Esophagus (tissue), 2 donors: ENCODE results near the gene RIMBP2. TPM values are rescaled to one million over a fixed set of nuclear protein-coding genes. Genes with fewer than 3 reads are reported as not detected.
"Not testable (repeated sequence)": the region's sequence is repeated elsewhere in the genome, so short reads cannot be mapped to it uniquely, and the experiment has no call there.

ENCODE experiments used
- H3K27ac ChIP-seq, 2 donors: one replicate each; pipeline ENCODE4 v1.5.1; 2013; ENCODE audit warnings: low read depth in 2 of 2, mild to moderate bottlenecking in 2 of 2, inconsistent platforms in 1 of 2, low read length in 1 of 2, moderate library complexity in 1 of 2
- H3K27me3 ChIP-seq, 2 donors: one replicate each; pipeline ENCODE4 v1.6.1; 2013; ENCODE audit warnings: low read length in 2 of 2, control low read depth in 1 of 2, mild to moderate bottlenecking in 1 of 2; ENCODE audit not compliant: insufficient read depth in 2 of 2, control insufficient read depth in 1 of 2
- H3K36me3 ChIP-seq, 2 donors: one replicate each; pipeline ENCODE4 v1.6.1; 2013; ENCODE audit warnings: low read length in 1 of 2; ENCODE audit not compliant: control insufficient read depth in 2 of 2, insufficient read depth in 2 of 2
- H3K4me1 ChIP-seq, 2 donors: one replicate each; pipeline ENCODE4 v1.6.1; 2013; ENCODE audit warnings: low read length in 1 of 2; ENCODE audit not compliant: control insufficient read depth in 2 of 2, insufficient read depth in 2 of 2
- H3K4me3 ChIP-seq, 2 donors: one replicate each; pipeline ENCODE4 v1.5.1; 2013; ENCODE audit warnings: low read length in 2 of 2, mild to moderate bottlenecking in 2 of 2, low read depth in 1 of 2, moderate library complexity in 1 of 2
- H3K9me3 ChIP-seq, 2 donors: one replicate each; pipeline ENCODE4 v1.6.1; 2013; ENCODE audit warnings: mild to moderate bottlenecking in 2 of 2, low read depth in 1 of 2, low read length in 1 of 2, moderate library complexity in 1 of 2; ENCODE audit not compliant: control insufficient read depth in 2 of 2, insufficient read depth in 1 of 2
- whole genome bisulfite sequencing, 2 donors: extraction: QIAGEN DNeasy Blood & Tissue Kit; methylation state at CpG; one replicate each; pipeline ENCODE4 v1.1.7; 2013; 5-methylcytosine and 5-hydroxymethylcytosine counted together
- polyA plus RNA-seq, 2 donors: library from polyadenylated mRNA; stranded (reverse); fragments of 200-250 nt; gene quantifications; one replicate each; pipeline ENCODE4 v1.2.3, GENCODE V29; 2013
- donor health status: healthy with polysubstance abuse.
- donor health status: Bipolar disorder and iron deficiency.

RIMBP2 gene
- polyA plus RNA-seq, 2 donors = 0.20 to 0.69 TPM

- H3K4me3 ChIP-seq = no peak overlapping the region
- no peak overlapping the region for H3K27ac ChIP-seq
- H3K9me3 ChIP-seq = peaks cover 5% of the 10 kb centered on the region in 2 donors
- H3K36me3 ChIP-seq = peaks cover 0 to 2% of the 10 kb centered on the region in 2 donors
- H3K27me3 ChIP-seq = no peaks in the 10 kb centered on the region
- H3K4me1 ChIP-seq = no peaks in the 10 kb centered on the region
- WGBS, 2 donors = 51 to 67% methylated on average over 11 of the region's 11 CpGs
Observed at GRCh38 chr12:130588696-130589539, 127.2 kb downstream of the RIMBP2 start.

- Histone ChIP-seq H3K9me3 (peaks cover 5 to 9% of the 10 kb centered on the region in 2 donors), H3K4me1 (no peaks in the 10 kb centered on the region), H3K4me3 (no peak overlapping the region), H3K36me3 (peaks cover 0 to 2% of the 10 kb centered on the region in 2 donors), H3K27ac (no peak overlapping the region), H3K27me3 (no peaks in the 10 kb centered on the region)
- WGBS, 2 donors = 85 to 94% methylated on average over 4 of the region's 4 CpGs
Observed at GRCh38 chr12:130587966-130588365, 128.1 kb downstream of the RIMBP2 start.

GRCh38 chr12:130584475-130584874 is 131.6 kb downstream of the RIMBP2 start:
- not testable (repeated sequence) for H3K27ac ChIP-seq, H3K36me3 ChIP-seq, H3K4me3 ChIP-seq, H3K4me1 ChIP-seq, H3K27me3 ChIP-seq, H3K9me3 ChIP-seq

- Histone ChIP-seq H3K9me3 (peaks cover 5 to 8% of the 10 kb centered on the region in 2 donors), H3K4me1 (no peaks in the 10 kb centered on the region), H3K27ac (no peak overlapping the region), H3K36me3 (peaks cover 0 to 2% of the 10 kb centered on the region in 2 donors), H3K27me3 (no peaks in the 10 kb centered on the region), H3K4me3 (no peak overlapping the region)
- 78 to 89% methylated on average over 4 of the region's 4 CpGs for whole genome bisulfite sequencing, 2 donors
Observed at GRCh38 chr12:130583800-130584199, 132.3 kb downstream of the RIMBP2 start.

GRCh38 chr12:130583317-130583716 is 132.8 kb downstream of the RIMBP2 start:
- WGBS, 2 donors = 86 to 88% methylated on average over 5 of the region's 5 CpGs
- H3K9me3 ChIP-seq = peaks cover 5 to 8% of the 10 kb centered on the region in 2 donors
- no peak overlapping the region for H3K4me3 ChIP-seq
- no peak overlapping the region for H3K27ac ChIP-seq
- H3K27me3 ChIP-seq = no peaks in the 10 kb centered on the region
- H3K36me3 ChIP-seq = peaks cover 0 to 2% of the 10 kb centered on the region in 2 donors
- no peaks in the 10 kb centered on the region for H3K4me1 ChIP-seq

- WGBS, 2 donors = 90 to 94% methylated on average over 6 of the region's 6 CpGs
- no peak overlapping the region for H3K27ac ChIP-seq
- H3K4me1 ChIP-seq = no peaks in the 10 kb centered on the region
- H3K9me3 ChIP-seq = peaks cover 3 to 8% of the 10 kb centered on the region in 2 donors
- peaks cover 0 to 2% of the 10 kb centered on the region in 2 donors for H3K36me3 ChIP-seq
- H3K27me3 ChIP-seq = no peaks in the 10 kb centered on the region
- no peak overlapping the region for H3K4me3 ChIP-seq
Observed at GRCh38 chr12:130582286-130582685, 133.8 kb downstream of the RIMBP2 start.

- no peak overlapping the region for H3K4me3 ChIP-seq
- no peaks in the 10 kb centered on the region for H3K27me3 ChIP-seq
- WGBS, 2 donors = 64 to 75% methylated on average over 5 of the region's 5 CpGs
- H3K27ac ChIP-seq = no peak overlapping the region
- H3K36me3 ChIP-seq = peaks cover 0 to 2% of the 10 kb centered on the region in 2 donors
- no peaks in the 10 kb centered on the region for H3K4me1 ChIP-seq
- H3K9me3 ChIP-seq = peaks cover 3 to 8% of the 10 kb centered on the region in 2 donors
Observed at GRCh38 chr12:130581782-130582181, 134.3 kb downstream of the RIMBP2 start.

- Histone ChIP-seq H3K9me3 (peaks cover 0 to 8% of the 10 kb centered on the region in 2 donors), H3K4me3 (no peak overlapping the region), H3K36me3 (no peaks in the 10 kb centered on the region), H3K4me1 (no peaks in the 10 kb centered on the region), H3K27ac (no peak overlapping the region), H3K27me3 (no peaks in the 10 kb centered on the region)
- 51 to 56% methylated on average over 7 of the region's 7 CpGs for WGBS, 2 donors
Observed at GRCh38 chr12:130579231-130579630, 136.9 kb downstream of the RIMBP2 start.

- Histone ChIP-seq H3K27me3 (no peaks in the 10 kb centered on the region), H3K36me3 (no peaks in the 10 kb centered on the region)
- 77 to 82% methylated on average over 6 of the region's 6 CpGs for WGBS, 2 donors
Observed at GRCh38 chr12:130577351-130577750, 138.7 kb downstream of the RIMBP2 start.

GRCh38 chr12:130576371-130576816 is 139.7 kb downstream of the RIMBP2 start:
- 79 to 88% methylated on average over 17 of the region's 17 CpGs for WGBS, 2 donors
- H3K27ac ChIP-seq = no peak overlapping the region
- no peaks in the 10 kb centered on the region for H3K27me3 ChIP-seq
- no peaks in the 10 kb centered on the region for H3K9me3 ChIP-seq
- no peaks in the 10 kb centered on the region for H3K36me3 ChIP-seq
- no peak overlapping the region for H3K4me3 ChIP-seq
- H3K4me1 ChIP-seq = no peaks in the 10 kb centered on the region

More at GRCh38 chr12:130577351-130577750, 138.7 kb downstream of the RIMBP2 start:
- Histone ChIP-seq H3K4me3 (no peak overlapping the region), H3K9me3 (no peaks in the 10 kb centered on the region), H3K27ac (no peak overlapping the region), H3K4me1 (no peaks in the 10 kb centered on the region)
